Hepatocyte (in vitro differentiated cells): ENCODE measurements around the gene HRH3.

Experiments used
- CTCF ChIP-seq: fragments of 200-600 bp; sonication (generic); IDR thresholded peaks from 2 replicates; pipeline ENCODE4 v1.5.1; 2016; ENCODE audit warnings: antibody characterized with exemption, mild to moderate bottlenecking; ENCODE audit not compliant: poor library complexity
- EZH2 ChIP-seq: fragments of 200-600 bp; sonication (generic); IDR thresholded peaks from 2 replicates; pipeline ENCODE4 v1.6.1; 2016; ENCODE audit warnings: antibody characterized with exemption, mild to moderate bottlenecking, borderline replicate concordance
- EZH2phosphoT487 ChIP-seq: fragments of 200-600 bp; sonication (generic); IDR thresholded peaks from one replicate; pipeline ENCODE4 v1.6.1; 2018; ENCODE audit warnings: antibody characterized with exemption, mild to moderate bottlenecking, low read depth, moderate library complexity; ENCODE audit not compliant: unreplicated experiment, severe bottlenecking

GRCh38 chr20:62170536-62170935 is 49.5 kb downstream of the HRH3 start:
- no peak for TF ChIP-seq CTCF
- TF ChIP-seq EZH2 = no peak
- TF ChIP-seq EZH2phosphoT487 = no peak
